OCI-LY3 (cell line): ENCODE results near the gene USP10.

Experiments
- EZH2phosphoT487 ChIP-seq: fragments of 200-600 bp; shearing (Covaris generic); IDR thresholded peaks from 2 replicates; pipeline ENCODE4 v1.6.1; 2018; ENCODE audit warnings: antibody characterized with exemption, mixed run types, low read depth
- TF ChIP-seq, protein P1 (sequence below): fragments of 200-600, 300-600 bp; sonication (generic); IDR thresholded peaks from 2 replicates; pipeline ENCODE4 v1.5.1; 2014; ENCODE audit warnings: antibody characterized with exemption, low read length, low read depth

GRCh38 chr16:84650062-84650991, 49.5 kb upstream of the USP10 start:
- TF ChIP-seq, protein P1, sequence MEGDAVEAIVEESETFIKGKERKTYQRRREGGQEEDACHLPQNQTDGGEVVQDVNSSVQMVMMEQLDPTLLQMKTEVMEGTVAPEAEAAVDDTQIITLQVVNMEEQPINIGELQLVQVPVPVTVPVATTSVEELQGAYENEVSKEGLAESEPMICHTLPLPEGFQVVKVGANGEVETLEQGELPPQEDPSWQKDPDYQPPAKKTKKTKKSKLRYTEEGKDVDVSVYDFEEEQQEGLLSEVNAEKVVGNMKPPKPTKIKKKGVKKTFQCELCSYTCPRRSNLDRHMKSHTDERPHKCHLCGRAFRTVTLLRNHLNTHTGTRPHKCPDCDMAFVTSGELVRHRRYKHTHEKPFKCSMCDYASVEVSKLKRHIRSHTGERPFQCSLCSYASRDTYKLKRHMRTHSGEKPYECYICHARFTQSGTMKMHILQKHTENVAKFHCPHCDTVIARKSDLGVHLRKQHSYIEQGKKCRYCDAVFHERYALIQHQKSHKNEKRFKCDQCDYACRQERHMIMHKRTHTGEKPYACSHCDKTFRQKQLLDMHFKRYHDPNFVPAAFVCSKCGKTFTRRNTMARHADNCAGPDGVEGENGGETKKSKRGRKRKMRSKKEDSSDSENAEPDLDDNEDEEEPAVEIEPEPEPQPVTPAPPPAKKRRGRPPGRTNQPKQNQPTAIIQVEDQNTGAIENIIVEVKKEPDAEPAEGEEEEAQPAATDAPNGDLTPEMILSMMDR = no peak
- TF ChIP-seq EZH2phosphoT487 = no peak
